ENCODE measurements around the gene FAM50B. TPM values are rescaled to one million over a fixed set of nuclear protein-coding genes. Genes with fewer than 3 reads are reported as not detected.
A peak's percentile ranks its signal among the peaks of the same experiment; 100 is the strongest.

Gene FAM50B
- total and polyA plus RNA-seq, 2 of the 13 experiments (the other 11 are each of a cell fraction or from before 2014, with no cell fraction given), result 0.05 TPM; not detected in 1

DNA sequence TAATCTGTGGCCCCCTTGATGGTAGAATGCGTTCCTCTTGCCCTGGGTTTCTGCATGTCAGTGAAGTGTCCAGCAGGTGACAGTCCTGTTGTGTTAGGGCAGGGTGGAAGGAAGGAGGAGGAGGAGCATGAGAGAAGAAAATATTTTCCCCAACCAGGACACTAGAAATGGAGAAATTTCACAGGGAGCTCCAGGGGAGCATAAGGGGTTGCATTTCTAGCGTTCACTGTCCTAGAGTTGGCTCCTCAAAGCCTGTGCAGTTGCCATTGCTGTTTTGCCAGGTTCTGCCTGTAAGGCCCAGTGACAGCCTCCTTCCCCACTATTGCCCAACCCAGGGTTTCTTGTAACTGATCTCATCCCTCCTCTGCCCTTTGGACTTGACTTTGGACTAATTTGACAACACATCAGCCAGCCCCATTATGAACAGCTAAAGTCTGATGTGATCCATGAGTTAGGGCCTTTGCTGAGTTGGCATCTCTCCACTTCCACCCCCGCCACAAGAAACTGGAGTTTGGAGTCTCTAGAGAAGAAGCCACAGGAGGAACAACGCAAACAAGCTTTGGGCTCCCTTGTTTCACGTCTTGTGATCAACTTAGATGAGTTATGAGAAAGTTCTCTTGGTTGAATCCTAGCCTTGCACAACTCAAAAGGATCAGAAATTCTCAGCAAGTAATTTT, 14.0 kb upstream of the FAM50B start (continued):
- TF ChIP-seq, protein P1, sequence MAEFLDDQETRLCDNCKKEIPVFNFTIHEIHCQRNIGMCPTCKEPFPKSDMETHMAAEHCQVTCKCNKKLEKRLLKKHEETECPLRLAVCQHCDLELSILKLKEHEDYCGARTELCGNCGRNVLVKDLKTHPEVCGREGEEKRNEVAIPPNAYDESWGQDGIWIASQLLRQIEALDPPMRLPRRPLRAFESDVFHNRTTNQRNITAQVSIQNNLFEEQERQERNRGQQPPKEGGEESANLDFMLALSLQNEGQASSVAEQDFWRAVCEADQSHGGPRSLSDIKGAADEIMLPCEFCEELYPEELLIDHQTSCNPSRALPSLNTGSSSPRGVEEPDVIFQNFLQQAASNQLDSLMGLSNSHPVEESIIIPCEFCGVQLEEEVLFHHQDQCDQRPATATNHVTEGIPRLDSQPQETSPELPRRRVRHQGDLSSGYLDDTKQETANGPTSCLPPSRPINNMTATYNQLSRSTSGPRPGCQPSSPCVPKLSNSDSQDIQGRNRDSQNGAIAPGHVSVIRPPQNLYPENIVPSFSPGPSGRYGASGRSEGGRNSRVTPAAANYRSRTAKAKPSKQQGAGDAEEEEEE (CRISPR knock-in tag; IDR thresholded peaks at IDR 0.05; ENCODE audit: borderline replicate concordance), result no peak
- TF ChIP-seq SALL1 (CRISPR knock-in tag; IDR thresholded peaks at IDR 0.05) (peak; percentile 99), TARDBP (CRISPR knock-in tag; IDR thresholded peaks at IDR 0.05) (peak; percentile 89), GZF1 (CRISPR knock-in tag; IDR thresholded peaks at IDR 0.05) (0 out of 2 replicates have a peak, but pooled peaks have one; percentile 52), FOXC1 (CRISPR knock-in tag; IDR thresholded peaks at IDR 0.05; ENCODE audit: borderline replicate concordance) (peak; percentile 87; the same call in 1 of the 2 replicates), REPIN1 (CRISPR knock-in tag; IDR thresholded peaks at IDR 0.05; ENCODE audit: borderline replicate concordance, low read depth) (peak; percentile 71; the same call in 1 of the 2 replicates), ZNF292 (CRISPR knock-in tag; IDR thresholded peaks at IDR 0.05; ENCODE audit: borderline replicate concordance, low read depth) (peak; percentile 86), ZBTB44 (CRISPR knock-in tag; IDR thresholded peaks at IDR 0.05) (0 out of 2 replicates have a peak, but pooled peaks have one; percentile 51), PATZ1 (CRISPR knock-in tag; IDR thresholded peaks at IDR 0.05) (peak; percentile 79), HNRNPH1 (optimal IDR thresholded peaks at IDR 0.05; ENCODE audit: low read depth, low read length) (no peak)
- TF ChIP-seq, protein P2, sequence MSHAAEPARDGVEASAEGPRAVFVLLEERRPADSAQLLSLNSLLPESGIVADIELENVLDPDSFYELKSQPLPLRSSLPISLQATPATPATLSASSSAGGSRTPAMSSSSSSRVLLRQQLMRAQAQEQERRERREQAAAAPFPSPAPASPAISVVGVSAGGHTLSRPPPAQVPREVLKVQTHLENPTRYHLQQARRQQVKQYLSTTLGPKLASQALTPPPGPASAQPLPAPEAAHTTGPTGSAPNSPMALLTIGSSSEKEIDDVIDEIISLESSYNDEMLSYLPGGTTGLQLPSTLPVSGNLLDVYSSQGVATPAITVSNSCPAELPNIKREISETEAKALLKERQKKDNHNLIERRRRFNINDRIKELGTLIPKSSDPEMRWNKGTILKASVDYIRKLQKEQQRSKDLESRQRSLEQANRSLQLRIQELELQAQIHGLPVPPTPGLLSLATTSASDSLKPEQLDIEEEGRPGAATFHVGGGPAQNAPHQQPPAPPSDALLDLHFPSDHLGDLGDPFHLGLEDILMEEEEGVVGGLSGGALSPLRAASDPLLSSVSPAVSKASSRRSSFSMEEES (CRISPR knock-in tag; IDR thresholded peaks at IDR 0.05), result no peak; the same call in 1 of the 2 replicates
- TF ChIP-seq, protein P3, sequence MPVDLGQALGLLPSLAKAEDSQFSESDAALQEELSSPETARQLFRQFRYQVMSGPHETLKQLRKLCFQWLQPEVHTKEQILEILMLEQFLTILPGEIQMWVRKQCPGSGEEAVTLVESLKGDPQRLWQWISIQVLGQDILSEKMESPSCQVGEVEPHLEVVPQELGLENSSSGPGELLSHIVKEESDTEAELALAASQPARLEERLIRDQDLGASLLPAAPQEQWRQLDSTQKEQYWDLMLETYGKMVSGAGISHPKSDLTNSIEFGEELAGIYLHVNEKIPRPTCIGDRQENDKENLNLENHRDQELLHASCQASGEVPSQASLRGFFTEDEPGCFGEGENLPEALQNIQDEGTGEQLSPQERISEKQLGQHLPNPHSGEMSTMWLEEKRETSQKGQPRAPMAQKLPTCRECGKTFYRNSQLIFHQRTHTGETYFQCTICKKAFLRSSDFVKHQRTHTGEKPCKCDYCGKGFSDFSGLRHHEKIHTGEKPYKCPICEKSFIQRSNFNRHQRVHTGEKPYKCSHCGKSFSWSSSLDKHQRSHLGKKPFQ (CRISPR knock-in tag; IDR thresholded peaks at IDR 0.05; ENCODE audit: insufficient replicate concordance), result no peak
- TF ChIP-seq, protein P4, sequence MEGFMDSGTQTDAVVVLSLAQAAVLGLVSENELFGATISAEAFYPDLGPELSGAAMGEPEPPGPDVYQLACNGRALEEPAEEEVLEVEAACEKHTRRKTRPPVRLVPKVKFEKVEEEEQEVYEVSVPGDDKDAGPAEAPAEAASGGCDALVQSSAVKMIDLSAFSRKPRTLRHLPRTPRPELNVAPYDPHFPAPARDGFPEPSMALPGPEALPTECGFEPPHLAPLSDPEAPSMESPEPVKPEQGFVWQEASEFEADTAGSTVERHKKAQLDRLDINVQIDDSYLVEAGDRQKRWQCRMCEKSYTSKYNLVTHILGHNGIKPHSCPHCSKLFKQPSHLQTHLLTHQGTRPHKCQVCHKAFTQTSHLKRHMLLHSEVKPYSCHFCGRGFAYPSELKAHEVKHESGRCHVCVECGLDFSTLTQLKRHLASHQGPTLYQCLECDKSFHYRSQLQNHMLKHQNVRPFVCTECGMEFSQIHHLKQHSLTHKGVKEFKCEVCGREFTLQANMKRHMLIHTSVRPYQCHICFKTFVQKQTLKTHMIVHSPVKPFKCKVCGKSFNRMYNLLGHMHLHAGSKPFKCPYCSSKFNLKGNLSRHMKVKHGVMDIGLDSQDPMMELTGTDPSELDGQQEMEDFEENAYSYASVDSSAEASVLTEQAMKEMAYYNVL (CRISPR knock-in tag; IDR thresholded peaks at IDR 0.05; ENCODE audit: borderline replicate concordance), result peak; percentile 81; the same call in 1 of the 2 replicates
- TF ChIP-seq, protein P5, sequence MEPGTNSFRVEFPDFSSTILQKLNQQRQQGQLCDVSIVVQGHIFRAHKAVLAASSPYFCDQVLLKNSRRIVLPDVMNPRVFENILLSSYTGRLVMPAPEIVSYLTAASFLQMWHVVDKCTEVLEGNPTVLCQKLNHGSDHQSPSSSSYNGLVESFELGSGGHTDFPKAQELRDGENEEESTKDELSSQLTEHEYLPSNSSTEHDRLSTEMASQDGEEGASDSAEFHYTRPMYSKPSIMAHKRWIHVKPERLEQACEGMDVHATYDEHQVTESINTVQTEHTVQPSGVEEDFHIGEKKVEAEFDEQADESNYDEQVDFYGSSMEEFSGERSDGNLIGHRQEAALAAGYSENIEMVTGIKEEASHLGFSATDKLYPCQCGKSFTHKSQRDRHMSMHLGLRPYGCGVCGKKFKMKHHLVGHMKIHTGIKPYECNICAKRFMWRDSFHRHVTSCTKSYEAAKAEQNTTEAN (CRISPR knock-in tag; conservative IDR thresholded peaks at IDR 0.05), result peak; percentile 79

Data from HepG2 (cell line).